HG03571 (cell line): ENCODE results near the gene TNFRSF13B.

Experiments
- ATAC-seq: cut with Tn5 transposase; IDR thresholded peaks from one replicate; pipeline ENCODE4 v1.9.1; 2021; ENCODE audit not compliant: unreplicated experiment

Gene TNFRSF13B

GRCh38 chr17:16940116-16940881 is 31.6 kb downstream of the TNFRSF13B start:
- no peak for ATAC-seq

GRCh38 chr17:16939606-16940115 is 32.3 kb downstream of the TNFRSF13B start:
- no peak for ATAC-seq

- no peak for ATAC-seq
These were observed 32.7 kb downstream of the TNFRSF13B start for GRCh38 chr17:16939208-16939576.

- no peak for ATAC-seq
These were observed 33.3 kb downstream of the TNFRSF13B start for GRCh38 chr17:16938496-16939207.

GRCh38 chr17:16938031-16938430 is 33.9 kb downstream of the TNFRSF13B start:
- ATAC-seq: no peak

GRCh38 chr17:16937431-16937830 is 34.5 kb downstream of the TNFRSF13B start:
- ATAC-seq: no peak

GRCh38 chr17:16936536-16937310 is 35.2 kb downstream of the TNFRSF13B start:
- no peak for ATAC-seq

- no peak for ATAC-seq
These were observed 36.1 kb downstream of the TNFRSF13B start for GRCh38 chr17:16935786-16936185.

GRCh38 chr17:16935241-16935663 is 36.7 kb downstream of the TNFRSF13B start:
- ATAC-seq: no peak

GRCh38 chr17:16934836-16935235 is 37.1 kb downstream of the TNFRSF13B start:
- no peak for ATAC-seq

GRCh38 chr17:16934133-16934795 is 37.7 kb downstream of the TNFRSF13B start:
- ATAC-seq: no peak

GRCh38 chr17:16933317-16934132 is 38.4 kb downstream of the TNFRSF13B start:
- no peak for ATAC-seq

GRCh38 chr17:16932611-16933010 is 39.3 kb downstream of the TNFRSF13B start:
- no peak for ATAC-seq

GRCh38 chr17:16932156-16932555 is 39.8 kb downstream of the TNFRSF13B start:
- no peak for ATAC-seq

- no peak for ATAC-seq
These were observed 40.4 kb downstream of the TNFRSF13B start for GRCh38 chr17:16931318-16932060.

GRCh38 chr17:16930571-16931317 is 41.2 kb downstream of the TNFRSF13B start:
- no peak for ATAC-seq

GRCh38 chr17:16929757-16930520 is 42.0 kb downstream of the TNFRSF13B start:
- no peak for ATAC-seq
